Kidney tubule cell (primary cell): Measurements from ENCODE around the gene ERC2.

ENCODE experiments used
- DNase-seq: peaks from one replicate; pipeline ENCODE4 v3.0.0-alpha.2; 2018; ENCODE audit warnings: low spot score

Gene ERC2

GRCh38 chr3:55989366-55989765 lies 478.9 kb downstream of the ERC2 start:
- no peak for DNase-seq

DNA sequence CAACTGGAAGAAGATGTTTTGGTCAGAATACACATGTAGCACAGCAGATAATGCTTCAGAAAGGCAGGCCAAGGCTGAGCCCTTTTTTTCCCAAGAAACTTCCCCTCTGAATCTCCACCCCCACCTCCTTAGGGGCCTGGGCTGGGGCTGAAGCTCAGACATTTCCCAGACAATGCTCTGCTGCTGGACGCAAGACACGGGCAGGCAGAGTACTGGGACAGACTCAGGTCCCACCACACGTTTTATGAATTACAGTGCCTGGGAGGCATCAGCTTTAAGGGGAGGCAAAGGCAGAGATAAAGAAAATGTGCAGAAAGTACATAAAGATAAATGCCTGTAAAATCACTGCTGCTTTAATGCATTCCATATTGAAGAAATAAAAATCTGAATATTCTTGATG lies 479.4 kb downstream of the ERC2 start:
- DNase-seq: no peak

DNA sequence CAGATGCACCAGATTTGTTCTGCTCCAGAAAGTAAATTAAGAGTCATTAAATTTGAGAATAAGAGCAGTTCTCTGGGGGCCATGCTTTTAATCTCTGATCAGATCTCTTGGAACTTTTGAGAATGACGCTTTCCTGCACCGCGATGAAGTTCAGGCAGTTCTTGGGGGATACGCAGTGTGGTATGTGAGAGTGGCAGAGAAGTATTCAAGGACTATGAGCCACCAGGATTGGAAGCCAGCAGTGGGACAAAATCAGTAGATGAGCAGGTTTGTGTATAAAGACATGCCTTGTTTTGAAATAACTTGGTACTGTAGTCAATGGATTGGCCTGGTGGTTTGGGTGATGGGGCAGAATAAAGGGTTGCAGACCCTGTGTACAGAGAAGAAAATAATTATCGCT lies 483.6 kb downstream of the ERC2 start:
- peak; percentile 42 for DNase-seq

GRCh38 chr3:55978953-55979352 lies 489.3 kb downstream of the ERC2 start:
- no peak for DNase-seq

- no peak for DNase-seq
Measured at GRCh38 chr3:55974421-55975165, 493.7 kb downstream of the ERC2 start.

DNA sequence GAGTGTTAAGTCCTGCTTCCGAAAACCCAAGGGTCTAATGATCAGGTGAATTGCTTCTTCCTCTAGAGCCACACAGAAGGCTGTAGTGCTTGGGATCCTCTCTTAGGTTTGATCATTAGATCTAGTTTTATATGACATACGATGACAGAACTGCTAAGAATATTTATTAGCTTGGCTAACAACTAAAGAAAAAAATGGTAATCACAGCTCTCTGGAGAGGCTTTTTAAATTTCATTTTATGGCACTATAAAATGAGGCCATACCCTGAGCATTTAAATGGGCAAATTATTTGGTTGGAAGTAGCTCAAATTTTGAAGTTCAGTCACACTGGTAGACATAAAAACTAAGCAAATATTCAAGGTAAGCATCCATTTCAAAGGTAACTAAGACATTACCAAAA lies 498.6 kb downstream of the ERC2 start:
- no peak for DNase-seq

DNA sequence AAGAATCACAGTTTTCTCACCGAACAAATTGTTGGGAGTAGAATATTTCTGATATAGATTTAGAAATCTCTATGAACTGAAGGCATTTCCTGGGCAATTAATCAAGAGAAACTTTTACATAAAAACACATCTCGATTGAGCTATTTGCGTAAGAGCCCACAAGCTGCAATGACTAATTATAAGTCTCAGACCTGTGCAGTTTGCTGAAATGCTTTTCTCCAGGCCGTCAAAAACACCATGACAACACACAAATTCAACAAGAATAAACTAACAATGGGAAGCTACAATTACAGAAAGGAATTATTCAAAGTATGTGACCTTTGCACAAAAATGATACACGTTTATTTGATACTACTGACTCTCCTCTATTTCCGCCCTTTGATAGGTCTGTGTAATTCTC lies 499.9 kb downstream of the ERC2 start:
- peak; percentile 10 for DNase-seq

DNA sequence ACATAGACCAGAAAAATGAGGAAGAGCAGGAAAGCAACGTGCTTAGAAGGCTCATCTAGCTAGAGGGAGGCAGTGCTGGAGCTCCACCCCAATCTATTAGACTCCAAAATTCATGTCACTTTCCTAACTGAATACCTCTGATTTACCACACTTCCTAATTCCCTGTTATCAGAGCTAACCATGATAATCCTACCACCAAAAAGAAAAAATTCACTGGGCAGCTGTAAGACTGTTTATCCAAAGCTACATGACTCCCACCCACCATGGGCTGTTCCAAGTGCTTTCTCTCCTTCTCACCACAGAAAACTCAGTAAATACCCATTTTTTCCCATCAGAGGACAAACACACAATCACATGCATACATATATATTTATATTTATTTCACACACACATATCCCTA lies 501.7 kb downstream of the ERC2 start:
- no peak for DNase-seq

DNA sequence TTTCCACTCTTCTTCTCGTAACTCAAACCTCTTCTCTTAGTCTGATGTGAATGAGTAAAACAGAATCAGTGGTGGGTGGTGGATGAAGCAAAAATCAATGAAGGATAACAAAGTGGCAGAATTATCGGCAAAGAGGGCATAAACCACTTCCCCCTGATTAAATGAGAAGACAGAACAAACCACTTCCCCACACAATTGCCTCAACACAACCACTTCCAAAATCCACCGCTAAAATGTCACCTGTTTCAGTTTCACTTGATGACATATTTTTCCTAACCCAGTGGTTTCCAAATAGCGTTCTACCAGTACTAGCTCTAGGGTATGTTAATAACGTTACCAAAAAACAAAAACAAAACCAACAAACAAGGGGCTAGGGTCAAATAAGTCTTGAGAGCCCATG lies 502.5 kb downstream of the ERC2 start:
- DNase-seq: no peak

- DNase-seq: no peak
Measured at GRCh38 chr3:55964491-55964985, 503.7 kb downstream of the ERC2 start.

GRCh38 chr3:55963601-55964000 lies 504.7 kb downstream of the ERC2 start:
- no peak for DNase-seq

- no peak for DNase-seq
Measured at GRCh38 chr3:55959471-55960080, 508.7 kb downstream of the ERC2 start.

DNA sequence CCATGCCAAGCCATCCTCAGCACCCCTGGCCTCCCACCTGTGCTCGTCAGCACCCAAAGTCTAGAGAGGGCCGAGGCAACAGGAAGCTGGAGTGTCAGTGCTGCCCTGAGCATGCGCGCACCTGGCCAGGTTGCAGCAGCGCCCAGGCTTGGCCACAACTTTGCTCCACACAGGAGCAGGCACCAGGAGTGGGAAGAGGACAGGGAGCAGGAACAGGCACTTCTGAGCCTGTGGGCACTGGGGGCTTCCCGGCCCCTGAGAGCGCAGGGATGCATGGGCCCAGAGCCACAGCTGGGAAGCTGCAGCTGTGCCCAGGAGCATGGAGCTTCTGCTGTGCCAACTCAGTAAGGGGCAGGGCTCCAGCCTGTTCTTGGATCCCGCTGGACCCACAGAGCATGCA lies 509.7 kb downstream of the ERC2 start:
- DNase-seq: no peak

DNA sequence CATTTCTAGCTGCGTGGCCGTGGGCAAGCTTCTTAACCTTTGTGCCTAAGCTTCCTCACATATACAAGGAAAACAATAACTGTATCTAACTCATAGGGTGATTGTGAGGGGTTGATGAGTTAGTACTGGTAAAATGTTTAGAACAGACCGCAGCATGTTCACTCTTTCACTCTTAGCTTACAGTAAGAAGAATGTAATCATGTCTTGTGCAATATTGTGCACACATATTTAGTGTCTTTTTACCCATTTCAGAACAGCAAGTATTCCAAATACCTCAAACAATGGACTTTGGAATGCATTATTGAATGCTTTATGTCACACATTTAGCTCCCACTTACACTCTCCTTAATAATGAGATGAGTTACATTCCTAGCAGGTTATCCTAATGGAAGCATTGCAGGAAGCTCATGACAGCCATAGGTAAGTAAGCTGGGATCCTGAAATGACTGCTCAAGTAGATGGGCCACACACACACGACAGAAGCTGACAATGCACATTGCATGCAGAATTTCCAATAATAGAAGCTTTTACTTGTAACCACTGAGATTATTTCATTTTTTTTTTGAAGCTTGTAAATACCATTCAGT lies 512.3 kb downstream of the ERC2 start:
- DNase-seq: no peak

- peak; percentile 37 for DNase-seq
Measured at GRCh38 chr3:55951388-55951787, 516.9 kb downstream of the ERC2 start.

GRCh38 chr3:55947406-55947805 lies 520.9 kb downstream of the ERC2 start:
- DNase-seq: no peak

GRCh38 chr3:55946574-55947160 lies 521.6 kb downstream of the ERC2 start:
- no peak for DNase-seq

GRCh38 chr3:55942868-55943267 lies 525.4 kb downstream of the ERC2 start:
- no peak for DNase-seq

DNA sequence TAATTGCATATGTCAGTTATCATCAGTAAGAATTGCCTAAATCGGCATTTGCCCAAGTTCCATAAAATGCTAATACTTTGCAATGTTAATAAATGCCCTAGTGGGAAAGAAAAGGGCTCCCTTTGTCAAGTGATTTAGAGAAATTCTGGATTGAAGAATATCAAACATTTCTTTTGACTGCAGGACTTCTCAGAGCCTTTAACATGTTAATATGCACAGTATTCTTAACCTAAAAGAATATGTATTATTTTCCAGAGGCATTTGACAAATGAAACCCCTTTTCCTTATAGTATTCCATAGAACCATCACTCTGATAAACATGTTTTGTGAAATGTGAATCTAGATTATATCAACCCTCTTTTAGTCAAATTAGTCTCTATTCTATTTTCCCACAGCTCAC lies 529.0 kb downstream of the ERC2 start:
- no peak for DNase-seq

- no peak for DNase-seq
Measured at GRCh38 chr3:55937301-55937700, 531.0 kb downstream of the ERC2 start.

- no peak for DNase-seq
Measured at GRCh38 chr3:55936549-55937052, 531.7 kb downstream of the ERC2 start.

DNA sequence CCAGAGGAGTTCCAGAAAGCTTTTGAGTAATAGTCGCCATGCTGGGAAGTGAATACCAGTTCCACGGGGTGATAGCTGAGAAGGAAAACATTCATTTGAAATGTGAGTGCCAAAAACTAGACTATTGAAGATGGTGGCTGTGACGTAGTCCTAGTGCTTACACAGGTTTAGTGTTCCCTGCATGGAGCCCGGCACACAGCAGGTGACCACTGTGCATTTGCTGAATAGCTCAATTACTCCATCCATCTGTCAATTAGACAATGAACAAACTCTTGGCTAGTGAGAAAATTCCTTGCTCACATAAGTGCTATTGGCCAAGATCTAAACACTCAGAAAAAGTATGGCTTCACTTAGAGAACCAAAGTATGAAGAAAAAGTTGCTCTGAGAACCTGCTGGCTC lies 533.0 kb downstream of the ERC2 start:
- no peak for DNase-seq

- DNase-seq: no peak
Measured at GRCh38 chr3:55934771-55935170, 533.5 kb downstream of the ERC2 start.
